D721Med (cell line): Measurements from ENCODE around the gene CYYR1.

Experiments used
- DNase-seq: peaks from one replicate; pipeline ENCODE4 v3.0.0; 2011; ENCODE audit warnings: low spot score; ENCODE audit not compliant: insufficient read length
- FAIRE-seq: peaks from 2 replicates; lab custom pipeline; 2011; peaks lifted over from hg19 to GRCh38; lab: Jason Lieb, UNC
- TF ChIP-seq, protein P1 (sequence below): IDR thresholded peaks from 2 replicates; pipeline ENCODE4 v1.5.1; 2012; ENCODE audit warnings: mild to moderate bottlenecking, control low read depth; ENCODE audit not compliant: insufficient read depth; ENCODE audit errors: missing control alignments

The CYYR1 gene

DNA sequence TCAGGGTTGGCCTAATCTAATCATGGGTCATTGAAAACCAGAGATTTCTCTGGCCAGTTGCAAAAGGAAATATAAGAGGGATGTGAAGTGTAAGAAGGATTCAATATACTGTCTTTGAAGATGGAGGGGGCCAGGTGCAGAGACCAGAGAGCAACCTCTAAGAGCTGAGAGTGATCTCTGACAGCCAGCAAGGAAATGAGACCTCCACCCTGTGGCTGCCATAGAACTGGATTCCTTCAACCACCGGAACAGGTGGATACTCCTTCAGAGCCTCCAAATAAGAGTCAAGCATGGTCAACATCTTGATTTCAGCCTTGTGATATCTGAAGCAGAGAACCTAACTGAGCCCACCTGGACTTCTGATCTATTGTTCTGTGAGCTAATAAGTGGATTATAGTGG is 128.4 kb downstream of the CYYR1 start:
- FAIRE-seq, result no peak
- TF ChIP-seq, protein P1, sequence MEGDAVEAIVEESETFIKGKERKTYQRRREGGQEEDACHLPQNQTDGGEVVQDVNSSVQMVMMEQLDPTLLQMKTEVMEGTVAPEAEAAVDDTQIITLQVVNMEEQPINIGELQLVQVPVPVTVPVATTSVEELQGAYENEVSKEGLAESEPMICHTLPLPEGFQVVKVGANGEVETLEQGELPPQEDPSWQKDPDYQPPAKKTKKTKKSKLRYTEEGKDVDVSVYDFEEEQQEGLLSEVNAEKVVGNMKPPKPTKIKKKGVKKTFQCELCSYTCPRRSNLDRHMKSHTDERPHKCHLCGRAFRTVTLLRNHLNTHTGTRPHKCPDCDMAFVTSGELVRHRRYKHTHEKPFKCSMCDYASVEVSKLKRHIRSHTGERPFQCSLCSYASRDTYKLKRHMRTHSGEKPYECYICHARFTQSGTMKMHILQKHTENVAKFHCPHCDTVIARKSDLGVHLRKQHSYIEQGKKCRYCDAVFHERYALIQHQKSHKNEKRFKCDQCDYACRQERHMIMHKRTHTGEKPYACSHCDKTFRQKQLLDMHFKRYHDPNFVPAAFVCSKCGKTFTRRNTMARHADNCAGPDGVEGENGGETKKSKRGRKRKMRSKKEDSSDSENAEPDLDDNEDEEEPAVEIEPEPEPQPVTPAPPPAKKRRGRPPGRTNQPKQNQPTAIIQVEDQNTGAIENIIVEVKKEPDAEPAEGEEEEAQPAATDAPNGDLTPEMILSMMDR, result no peak
- DNase-seq, result no peak

DNA sequence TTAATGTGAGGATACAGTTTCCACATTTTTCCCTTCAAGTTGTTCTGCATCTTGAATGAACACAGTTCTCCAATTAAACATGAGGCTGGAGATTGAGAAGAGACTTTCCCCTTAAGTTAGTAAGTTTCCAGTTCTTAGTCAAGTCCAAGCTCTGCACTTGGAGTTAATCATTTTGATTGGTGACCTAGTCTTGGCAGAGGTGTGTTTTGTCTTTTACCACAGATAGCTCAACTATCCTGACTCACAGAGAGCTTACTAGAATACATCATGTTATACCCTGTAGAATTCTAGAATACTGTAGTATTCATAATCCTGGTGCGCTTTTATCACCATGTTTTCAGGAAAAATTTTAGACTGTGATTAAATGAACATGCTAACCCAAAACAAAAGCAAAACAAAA is 129.2 kb downstream of the CYYR1 start:
- DNase-seq (no peak), FAIRE-seq (no peak)
- TF ChIP-seq, protein P1, result no peak

DNA sequence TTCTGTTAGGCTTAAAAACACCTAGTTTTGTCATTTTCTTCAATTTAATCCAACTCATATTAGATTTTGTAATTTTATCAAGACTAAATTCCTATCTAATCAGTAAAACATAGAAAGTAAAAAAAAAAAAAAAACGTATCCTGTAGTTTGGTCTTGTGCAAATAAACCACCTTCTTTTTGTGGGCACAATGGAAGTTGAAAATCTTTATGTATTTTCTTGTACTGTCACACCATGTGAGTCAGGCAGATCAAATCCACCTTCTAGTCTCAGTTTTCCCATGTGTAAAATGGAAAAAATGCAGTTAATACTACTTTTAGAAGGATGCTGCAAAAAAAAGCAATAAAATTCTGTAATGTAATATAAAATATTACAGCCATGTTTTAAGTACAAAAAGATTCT is 129.8 kb downstream of the CYYR1 start:
- DNase-seq (no peak), FAIRE-seq (no peak)
- TF ChIP-seq, protein P1, result no peak

DNA sequence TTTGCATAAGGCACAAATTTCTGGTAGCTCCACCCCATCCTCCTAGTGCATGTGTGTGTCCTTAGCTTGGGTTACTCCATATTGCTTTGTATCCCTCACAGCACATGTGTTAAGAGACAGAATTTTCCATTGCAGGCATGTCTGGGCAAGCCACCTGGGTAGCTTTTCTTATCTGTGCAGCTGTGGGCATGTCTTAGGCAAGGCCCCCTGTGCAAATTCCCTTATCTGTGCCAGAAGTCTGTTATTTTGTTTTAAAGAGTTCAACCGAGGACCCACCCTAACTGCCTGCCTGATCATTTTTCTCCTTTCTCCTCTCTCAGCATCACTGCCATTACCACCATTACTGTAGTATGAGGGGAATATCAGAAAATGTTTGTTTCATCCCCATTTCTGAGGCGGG is 131.9 kb downstream of the CYYR1 start:
- FAIRE-seq (no peak), DNase-seq (no peak)

DNA sequence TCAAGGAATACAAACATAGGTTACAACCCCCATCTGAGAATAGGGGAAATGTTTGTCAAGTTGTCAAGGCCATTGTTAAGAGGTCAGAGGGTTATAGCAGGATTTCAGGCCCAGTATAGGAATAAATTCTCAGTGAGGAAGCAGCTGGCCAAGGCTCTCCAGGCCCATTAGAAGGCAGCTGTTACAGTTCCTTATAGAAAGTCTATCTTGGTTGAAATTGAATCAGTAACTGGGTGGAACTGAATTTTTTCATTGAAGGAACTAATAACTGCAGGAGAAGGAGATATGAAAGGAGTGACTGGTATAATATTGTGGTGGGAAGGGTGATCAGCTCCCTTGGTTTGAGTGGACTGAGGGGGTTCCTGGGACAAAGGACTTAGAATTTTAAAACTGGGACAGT is 134.1 kb downstream of the CYYR1 start:
- no peak for DNase-seq
- FAIRE-seq, result no peak
- TF ChIP-seq, protein P1, result no peak

More for the DNA sequence above, 131.9 kb downstream of the CYYR1 start:
- TF ChIP-seq, protein P1, result no peak

DNA sequence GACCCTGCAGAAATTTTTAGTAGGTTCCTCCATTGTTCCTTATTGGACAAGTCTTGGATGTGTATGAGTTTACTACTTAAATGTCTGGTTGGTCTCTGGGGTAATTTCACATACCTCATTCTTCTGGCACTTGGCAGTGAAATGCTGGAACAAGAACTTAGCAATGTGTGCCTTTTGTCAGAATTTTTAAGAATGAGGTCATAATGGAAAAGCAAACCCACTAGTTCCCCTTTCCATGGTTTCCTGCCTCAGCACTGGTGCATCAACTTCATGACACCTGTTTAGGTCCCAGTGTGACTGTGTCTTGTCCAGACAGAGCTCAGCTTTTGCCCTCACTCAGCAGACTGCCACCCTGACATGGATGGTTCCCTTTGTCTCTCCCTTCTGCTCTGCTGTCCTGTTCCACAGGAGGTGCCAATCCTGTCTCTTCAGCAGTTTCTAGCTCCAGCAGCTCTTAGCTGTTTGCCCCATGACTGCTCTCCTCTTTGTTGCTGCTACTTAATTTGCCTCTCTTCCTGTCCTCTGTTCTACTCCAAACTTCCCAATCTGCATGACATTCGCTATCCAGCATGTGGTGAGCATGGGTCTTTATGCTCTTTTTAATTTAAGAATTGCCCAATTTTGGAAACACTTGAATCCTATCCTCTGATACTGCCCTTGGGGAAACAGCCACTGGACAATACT is 135.6 kb downstream of the CYYR1 start:
- no peak for FAIRE-seq
- TF ChIP-seq, protein P1, result no peak
- DNase-seq, result no peak

DNA sequence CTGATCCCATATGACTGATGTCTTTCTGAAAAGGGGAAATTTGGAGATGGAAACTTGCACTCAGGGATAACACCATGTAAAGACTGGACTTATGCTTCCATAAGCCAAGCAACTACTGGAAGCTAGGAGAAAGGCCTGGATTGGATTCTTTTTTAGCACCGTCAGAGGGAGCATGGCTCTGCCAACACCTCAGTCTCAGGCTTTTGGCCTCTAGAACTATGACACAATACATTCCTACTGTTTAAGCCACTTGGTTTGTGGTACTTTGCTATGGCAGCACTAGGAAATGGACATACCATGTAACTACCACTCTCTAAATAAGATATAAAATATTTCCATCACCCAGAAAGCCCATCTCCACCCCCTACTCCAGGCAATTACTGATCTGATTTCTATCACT is 139.7 kb downstream of the CYYR1 start:
- TF ChIP-seq, protein P1, result no peak
- FAIRE-seq (no peak), DNase-seq (no peak)
